ENCODE data around the gene CNTN5.
"Not testable (repeated sequence)": the region's sequence is repeated elsewhere in the genome, so short reads cannot be mapped to it uniquely, and the experiment has no call there.

GRCh38 chr11:99133862-99134261, 113.1 kb downstream of the CNTN5 start:
- TF ChIP-seq, protein P1, sequence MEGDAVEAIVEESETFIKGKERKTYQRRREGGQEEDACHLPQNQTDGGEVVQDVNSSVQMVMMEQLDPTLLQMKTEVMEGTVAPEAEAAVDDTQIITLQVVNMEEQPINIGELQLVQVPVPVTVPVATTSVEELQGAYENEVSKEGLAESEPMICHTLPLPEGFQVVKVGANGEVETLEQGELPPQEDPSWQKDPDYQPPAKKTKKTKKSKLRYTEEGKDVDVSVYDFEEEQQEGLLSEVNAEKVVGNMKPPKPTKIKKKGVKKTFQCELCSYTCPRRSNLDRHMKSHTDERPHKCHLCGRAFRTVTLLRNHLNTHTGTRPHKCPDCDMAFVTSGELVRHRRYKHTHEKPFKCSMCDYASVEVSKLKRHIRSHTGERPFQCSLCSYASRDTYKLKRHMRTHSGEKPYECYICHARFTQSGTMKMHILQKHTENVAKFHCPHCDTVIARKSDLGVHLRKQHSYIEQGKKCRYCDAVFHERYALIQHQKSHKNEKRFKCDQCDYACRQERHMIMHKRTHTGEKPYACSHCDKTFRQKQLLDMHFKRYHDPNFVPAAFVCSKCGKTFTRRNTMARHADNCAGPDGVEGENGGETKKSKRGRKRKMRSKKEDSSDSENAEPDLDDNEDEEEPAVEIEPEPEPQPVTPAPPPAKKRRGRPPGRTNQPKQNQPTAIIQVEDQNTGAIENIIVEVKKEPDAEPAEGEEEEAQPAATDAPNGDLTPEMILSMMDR (IDR thresholded peaks at IDR 0.05), result not testable (repeated sequence)
- TF ChIP-seq EZH2 (IDR thresholded peaks at IDR 0.05; ENCODE audit: borderline replicate concordance, insufficient read depth, low read depth, low read length, poor library complexity, severe bottlenecking), result not testable (repeated sequence)

Measured in B cell (primary cell).